SK-N-MC (cell line): Measurements from ENCODE around the gene FILIP1.

Experiments
- EZH2 ChIP-seq: fragments of 200-600 bp; sonication (generic); IDR thresholded peaks from one replicate; pipeline ENCODE4 v1.6.1; 2017; ENCODE audit warnings: antibody characterized with exemption
- POLR2AphosphoS5 ChIP-seq: IDR thresholded peaks from 2 replicates; pipeline ENCODE4 v1.6.1; 2012; ENCODE audit warnings: mild to moderate bottlenecking, low read depth, low read length, borderline replicate concordance

GRCh38 chr6:75257343-75258087 is 236.1 kb downstream of the FILIP1 start:
- no peak for TF ChIP-seq EZH2
- TF ChIP-seq POLR2AphosphoS5, result no peak
